ENCODE data around the gene PCNX2. TPM values are rescaled to one million over a fixed set of nuclear protein-coding genes. Genes with fewer than 3 reads are reported as not detected.

PCNX2 gene
- total and polyA plus RNA-seq, 9 donors = 5.7 to 26.0 (median 18.9) TPM

GRCh38 chr1:233336554-233337456, 41.3 kb upstream of the PCNX2 start:
- TF ChIP-seq POLR2A (IDR thresholded peaks at IDR 0.05) = no peak
- TF ChIP-seq EP300 (IDR thresholded peaks at IDR 0.05) = no peak
- TF ChIP-seq, protein P1, sequence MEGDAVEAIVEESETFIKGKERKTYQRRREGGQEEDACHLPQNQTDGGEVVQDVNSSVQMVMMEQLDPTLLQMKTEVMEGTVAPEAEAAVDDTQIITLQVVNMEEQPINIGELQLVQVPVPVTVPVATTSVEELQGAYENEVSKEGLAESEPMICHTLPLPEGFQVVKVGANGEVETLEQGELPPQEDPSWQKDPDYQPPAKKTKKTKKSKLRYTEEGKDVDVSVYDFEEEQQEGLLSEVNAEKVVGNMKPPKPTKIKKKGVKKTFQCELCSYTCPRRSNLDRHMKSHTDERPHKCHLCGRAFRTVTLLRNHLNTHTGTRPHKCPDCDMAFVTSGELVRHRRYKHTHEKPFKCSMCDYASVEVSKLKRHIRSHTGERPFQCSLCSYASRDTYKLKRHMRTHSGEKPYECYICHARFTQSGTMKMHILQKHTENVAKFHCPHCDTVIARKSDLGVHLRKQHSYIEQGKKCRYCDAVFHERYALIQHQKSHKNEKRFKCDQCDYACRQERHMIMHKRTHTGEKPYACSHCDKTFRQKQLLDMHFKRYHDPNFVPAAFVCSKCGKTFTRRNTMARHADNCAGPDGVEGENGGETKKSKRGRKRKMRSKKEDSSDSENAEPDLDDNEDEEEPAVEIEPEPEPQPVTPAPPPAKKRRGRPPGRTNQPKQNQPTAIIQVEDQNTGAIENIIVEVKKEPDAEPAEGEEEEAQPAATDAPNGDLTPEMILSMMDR (IDR thresholded peaks at IDR 0.05) = no peak
- Histone ChIP-seq H3K27me3 (no peaks in the 10 kb centered on the region), H3K4me3 (no peak overlapping the region), H3K4me1 (ENCODE audit: insufficient read depth) (no peaks in the 10 kb centered on the region), H3K9me3 (no peaks in the 10 kb centered on the region), H3K36me3 (no peaks in the 10 kb centered on the region), H3K27ac (no peak overlapping the region)
- DNase-seq = no peak
- 73 to 90% (median 83%) methylated on average over 5 of the region's 5 CpGs for WGBS, 3 donors
- intact Hi-C loops (cut with DNase I) = no loop called here

DNA sequence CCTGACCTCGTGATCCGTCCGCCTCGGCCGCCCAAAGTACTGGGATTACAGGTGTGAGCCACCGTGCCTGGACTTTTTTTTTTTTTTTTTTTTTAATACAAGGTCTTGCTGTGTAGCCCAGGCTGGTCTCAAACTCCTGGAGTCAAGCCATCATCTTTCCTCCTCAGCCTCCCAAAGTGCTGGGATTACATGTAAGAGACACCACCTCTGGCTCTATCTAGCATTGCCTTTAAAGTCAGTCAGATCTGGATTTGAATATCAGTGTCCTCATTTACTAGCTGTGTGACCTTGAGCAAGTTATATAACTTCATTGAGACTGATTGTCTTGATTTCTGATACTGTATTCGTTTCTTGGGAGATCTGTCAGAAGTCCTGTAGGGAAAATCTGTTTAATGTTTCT, 38.6 kb upstream of the PCNX2 start:
- TF ChIP-seq EP300 (IDR thresholded peaks at IDR 0.05) (no peak), POLR2A (IDR thresholded peaks at IDR 0.05) (no peak)
- TF ChIP-seq, protein P1 (IDR thresholded peaks at IDR 0.05) = no peak
- H3K9me3 ChIP-seq = no peaks in the 10 kb centered on the region
- no peaks in the 10 kb centered on the region for H3K36me3 ChIP-seq
- no peak overlapping the region for H3K27ac ChIP-seq
- no peak overlapping the region for H3K4me3 ChIP-seq
- H3K27me3 ChIP-seq = no peaks in the 10 kb centered on the region
- H3K4me1 ChIP-seq (ENCODE audit: insufficient read depth) = peaks cover under 1% of the 10 kb centered on the region
- intact Hi-C loops (cut with DNase I) = no loop called here
- WGBS, 3 donors = 84 to 92% (median 88%) methylated on average over 7 of the region's 7 CpGs
- no peak for DNase-seq

GRCh38 chr1:233333086-233333485, 37.6 kb upstream of the PCNX2 start:
- Histone ChIP-seq H3K36me3 (no peaks in the 10 kb centered on the region), H3K4me1 (ENCODE audit: insufficient read depth) (peaks cover 10% of the 10 kb centered on the region), H3K27me3 (no peaks in the 10 kb centered on the region), H3K27ac (no peak overlapping the region), H3K4me3 (no peak overlapping the region), H3K9me3 (no peaks in the 10 kb centered on the region)
- WGBS, 3 donors = 94 to 100% (median 97%) methylated on average over 1 of the region's 1 CpG
- TF ChIP-seq POLR2A (IDR thresholded peaks at IDR 0.05) (no peak), EP300 (IDR thresholded peaks at IDR 0.05) (no peak)
- TF ChIP-seq, protein P1 (IDR thresholded peaks at IDR 0.05) = no peak
- intact Hi-C loops (cut with DNase I) = no loop called here
- DNase-seq = no peak

DNA sequence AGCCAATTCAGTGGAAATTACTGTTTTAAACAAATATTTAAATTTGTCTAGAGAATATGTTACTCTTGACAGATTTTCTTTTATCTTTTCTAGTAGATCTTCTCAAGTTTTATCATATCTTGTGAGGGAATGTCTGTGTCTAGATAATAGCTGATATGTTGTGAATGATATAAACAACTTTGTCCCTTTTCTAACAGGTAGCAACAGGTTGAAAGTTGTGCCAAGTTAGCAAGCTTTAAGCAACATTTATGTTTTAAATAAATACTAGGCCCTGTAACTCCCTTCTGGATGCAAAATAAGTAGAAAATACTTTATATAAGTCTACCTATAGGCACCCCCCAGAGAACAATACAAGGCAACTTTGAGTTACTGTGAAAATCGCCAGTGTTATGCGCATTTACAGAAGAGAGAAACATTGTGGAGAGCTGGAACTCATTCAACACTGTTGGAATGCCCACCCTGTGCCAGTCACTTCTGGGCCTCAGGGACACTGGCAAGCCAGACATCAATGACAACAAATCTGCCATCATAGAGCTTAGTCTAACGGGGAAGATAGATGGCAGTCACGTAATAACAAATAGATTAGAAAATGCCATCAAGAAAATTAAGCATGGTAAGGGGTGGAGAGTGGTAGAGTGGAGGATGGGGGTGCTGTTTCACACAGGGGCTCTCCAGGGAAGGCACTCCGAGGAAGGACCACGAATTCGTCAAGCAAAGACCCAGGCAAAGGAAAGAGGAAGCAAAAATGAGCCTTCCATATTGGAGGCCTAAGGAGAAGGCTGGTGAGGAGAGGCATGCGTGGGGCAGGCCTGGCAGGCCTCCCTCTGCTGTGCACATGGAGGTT, 36.4 kb upstream of the PCNX2 start:
- no peak for DNase-seq
- Histone ChIP-seq H3K4me1 (ENCODE audit: insufficient read depth) (peaks cover 11% of the 10 kb centered on the region), H3K27ac (no peak overlapping the region), H3K9me3 (no peaks in the 10 kb centered on the region), H3K4me3 (no peak overlapping the region), H3K36me3 (no peaks in the 10 kb centered on the region), H3K27me3 (no peaks in the 10 kb centered on the region)
- TF ChIP-seq EP300 (IDR thresholded peaks at IDR 0.05) (no peak), POLR2A (IDR thresholded peaks at IDR 0.05) (no peak)
- TF ChIP-seq, protein P1 (IDR thresholded peaks at IDR 0.05) = no peak
- WGBS, 3 donors = 81 to 85% (median 85%) methylated on average over 8 of the region's 8 CpGs
- intact Hi-C loops (cut with DNase I) = no loop called here
